ENCODE data around the gene SLAIN2.
A peak's percentile ranks its signal among the peaks of the same experiment; 100 is the strongest.

The SLAIN2 gene

DNA sequence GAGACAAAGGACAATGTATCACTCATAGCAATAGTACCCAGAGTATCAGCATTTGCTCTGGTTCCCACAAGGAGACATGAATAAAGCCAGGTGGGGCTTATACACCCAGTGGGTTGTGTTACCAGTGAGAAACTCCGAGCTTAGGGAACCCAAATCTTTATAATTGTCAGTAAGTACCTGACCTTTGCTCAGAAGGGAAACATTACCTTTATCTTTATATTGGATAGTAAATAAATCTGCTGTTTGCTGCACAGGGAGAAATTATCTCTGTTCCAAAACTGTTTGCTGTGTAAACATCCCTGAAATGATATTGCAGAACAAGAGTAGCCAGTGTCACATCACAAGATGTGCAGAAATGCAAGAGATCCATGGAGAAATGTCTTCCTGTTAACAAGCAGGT is 12.1 kb upstream of the SLAIN2 start:
- Histone ChIP-seq H3K18ac (ENCODE audit: low read depth in 1 of 2, low read length in 2 of 2) (no peak overlapping the region), H3K9ac (ENCODE audit: low read length) (peak overlapping the region; percentile 64), H3K4me1 (ENCODE audit: control insufficient read depth, insufficient read depth, low read depth, low read length) (peaks cover 1% of the 10 kb centered on the region), H3K14ac (ENCODE audit: low read length in 2 of 2) (no peak overlapping the region), H2BK5ac (ENCODE audit: low read depth, low read length, poor library complexity, severe bottlenecking) (no peak overlapping the region), H3K4me2 (ENCODE audit: low read length, poor library complexity, severe bottlenecking) (no peak overlapping the region), H3K27ac (ENCODE audit: low read length, poor library complexity, severe bottlenecking) (peak overlapping the region; percentile 11), H2AK5ac (ENCODE audit: low read length, severe bottlenecking) (peak overlapping the region; percentile 64), H4K8ac (ENCODE audit: low read length) (peak overlapping the region; percentile 69), H3K4ac (ENCODE audit: low read depth in 1 of 2, low read length in 2 of 2) (no peak overlapping the region), H3K9me3 (ENCODE audit: control insufficient read depth, low read length) (no peaks in the 10 kb centered on the region), H3K36me3 (ENCODE audit: control insufficient read depth in 1 of 2, insufficient read depth in 2 of 2, low read depth in 1 of 2, low read length in 2 of 2) (no peaks in the 10 kb centered on the region), H2BK120ac (ENCODE audit: low read depth, low read length) (no peak overlapping the region), H3K79me1 (replicated peaks; ENCODE audit: low read length, poor library complexity, severe bottlenecking) (no peaks in the 10 kb centered on the region), H2BK15ac (ENCODE audit: low read depth, poor library complexity, severe bottlenecking) (no peak overlapping the region), H2AFZ (ENCODE audit: low read depth, low read length) (no peak overlapping the region), H3K23ac (ENCODE audit: low read length in 2 of 2) (no peak overlapping the region), H2BK12ac (ENCODE audit: low read length in 2 of 2) (no peak overlapping the region), H3K4me3 (ENCODE audit: insufficient read depth in 1 of 2, low read depth in 1 of 2, low read length in 2 of 2) (no peak overlapping the region), H3K27me3 (ENCODE audit: control insufficient read depth in 1 of 2, insufficient read depth in 1 of 2, low read length in 2 of 2) (peaks cover 0 to 14% of the 10 kb centered on the region in 2 experiments), H4K91ac (ENCODE audit: low read length) (no peak overlapping the region)
- no CpG with 5 or more reads among the region's 1 CpG for WGBS
- DNase-seq, result peak; percentile 19

DNA sequence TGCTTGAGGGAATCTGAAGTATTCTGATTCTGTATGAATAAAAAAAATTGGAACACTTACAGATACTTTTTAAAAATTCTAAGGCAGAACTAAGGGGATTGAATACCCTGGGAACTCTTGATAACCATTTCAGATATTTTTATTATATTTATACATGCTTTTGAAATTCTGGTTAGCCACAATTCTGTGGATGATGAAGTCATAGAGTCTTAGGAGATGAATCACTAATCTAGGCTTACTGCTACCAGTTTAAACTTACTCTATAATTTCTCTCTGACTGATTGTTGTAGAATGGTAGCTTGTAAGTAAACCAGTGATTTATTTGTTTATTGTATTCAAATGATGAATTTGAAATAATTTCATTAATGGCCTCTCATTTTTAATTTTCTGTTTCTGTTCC is 11.4 kb upstream of the SLAIN2 start:
- Histone ChIP-seq H3K27ac (ENCODE audit: low read length, poor library complexity, severe bottlenecking) (peak overlapping the region; percentile 33), H4K91ac (ENCODE audit: low read length) (no peak overlapping the region), H3K27me3 (ENCODE audit: control insufficient read depth in 1 of 2, insufficient read depth in 1 of 2, low read length in 2 of 2) (peaks cover 0 to 14% of the 10 kb centered on the region in 2 experiments), H2BK5ac (ENCODE audit: low read depth, low read length, poor library complexity, severe bottlenecking) (no peak overlapping the region), H2AFZ (ENCODE audit: low read depth, low read length) (no peak overlapping the region), H3K18ac (ENCODE audit: low read depth in 1 of 2, low read length in 2 of 2) (no peak overlapping the region), H3K23ac (ENCODE audit: low read length in 2 of 2) (no peak overlapping the region), H2BK15ac (ENCODE audit: low read depth, poor library complexity, severe bottlenecking) (no peak overlapping the region), H3K4me3 (ENCODE audit: insufficient read depth in 1 of 2, low read depth in 1 of 2, low read length in 2 of 2) (peak overlapping the region in 1 of 2 experiments; percentile 9), H3K36me3 (ENCODE audit: control insufficient read depth in 1 of 2, insufficient read depth in 2 of 2, low read depth in 1 of 2, low read length in 2 of 2) (no peaks in the 10 kb centered on the region), H2AK5ac (ENCODE audit: low read length, severe bottlenecking) (no peak overlapping the region), H3K9me3 (ENCODE audit: control insufficient read depth, low read length) (no peaks in the 10 kb centered on the region), H3K4me1 (ENCODE audit: control insufficient read depth, insufficient read depth, low read depth, low read length) (peaks cover 1% of the 10 kb centered on the region), H4K8ac (ENCODE audit: low read length) (no peak overlapping the region), H3K79me1 (replicated peaks; ENCODE audit: low read length, poor library complexity, severe bottlenecking) (no peaks in the 10 kb centered on the region), H3K9ac (ENCODE audit: low read length) (peak overlapping the region; percentile 64), H2BK12ac (ENCODE audit: low read length in 2 of 2) (no peak overlapping the region), H3K14ac (ENCODE audit: low read length in 2 of 2) (no peak overlapping the region), H2BK120ac (ENCODE audit: low read depth, low read length) (no peak overlapping the region), H3K4ac (ENCODE audit: low read depth in 1 of 2, low read length in 2 of 2) (no peak overlapping the region), H3K4me2 (ENCODE audit: low read length, poor library complexity, severe bottlenecking) (no peak overlapping the region)
- peak; percentile 84 for DNase-seq

DNA sequence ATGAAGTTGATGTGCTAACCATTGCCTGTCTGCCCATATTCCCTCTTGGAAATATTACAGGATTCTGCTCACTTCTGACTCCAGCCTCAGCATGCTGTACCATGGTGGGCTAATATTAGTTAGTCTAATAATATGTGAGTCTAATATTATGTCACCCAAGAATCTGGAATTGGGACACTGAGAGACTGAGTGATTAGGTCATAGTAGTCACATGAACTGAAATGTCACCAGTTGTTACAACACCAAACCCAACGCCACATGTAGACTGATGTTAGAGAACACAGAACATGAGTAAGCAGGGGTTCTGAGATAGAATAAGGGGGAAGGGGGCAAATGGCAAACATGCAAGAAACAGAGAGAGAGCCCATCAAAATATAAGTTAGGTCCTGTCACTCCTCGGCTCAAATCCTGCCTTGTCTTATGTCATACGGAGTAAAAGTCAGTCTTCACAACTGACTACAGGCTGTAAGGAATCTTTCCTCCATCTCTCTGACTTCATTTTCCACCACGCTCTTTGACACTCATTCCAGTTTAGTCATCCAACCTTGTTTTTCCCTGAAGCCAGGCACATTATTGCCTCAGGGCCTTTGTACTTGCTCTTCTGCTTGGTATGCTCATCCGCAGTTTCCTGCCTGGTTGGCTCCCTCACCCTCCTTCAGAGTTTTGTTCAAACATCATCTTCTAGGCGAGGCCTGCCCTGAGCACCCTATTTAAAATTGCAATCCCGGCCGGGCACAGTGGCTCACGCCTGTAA is 9.6 kb upstream of the SLAIN2 start:
- H3K79me1 ChIP-seq (replicated peaks; ENCODE audit: low read length, poor library complexity, severe bottlenecking), result no peaks in the 10 kb centered on the region
- no peaks in the 10 kb centered on the region for H3K36me3 ChIP-seq (ENCODE audit: control insufficient read depth in 1 of 2, insufficient read depth in 2 of 2, low read depth in 1 of 2, low read length in 2 of 2)
- no peak overlapping the region for H3K14ac ChIP-seq (ENCODE audit: low read length in 2 of 2)
- H3K4me3 ChIP-seq (ENCODE audit: insufficient read depth in 1 of 2, low read depth in 1 of 2, low read length in 2 of 2), result no peak overlapping the region
- no peak overlapping the region for H4K8ac ChIP-seq (ENCODE audit: low read length)
- H2AK5ac ChIP-seq (ENCODE audit: low read length, severe bottlenecking), result no peak overlapping the region
- H2BK12ac ChIP-seq (ENCODE audit: low read length in 2 of 2), result peak overlapping the region in 1 of 2 experiments; percentile 83
- H2BK120ac ChIP-seq (ENCODE audit: low read depth, low read length), result peak overlapping the region; percentile 23
- no peak overlapping the region for H2BK15ac ChIP-seq (ENCODE audit: low read depth, poor library complexity, severe bottlenecking)
- no peak overlapping the region for H2BK5ac ChIP-seq (ENCODE audit: low read depth, low read length, poor library complexity, severe bottlenecking)
- no peak overlapping the region for H3K18ac ChIP-seq (ENCODE audit: low read depth in 1 of 2, low read length in 2 of 2)
- no peaks in the 10 kb centered on the region for H3K9me3 ChIP-seq (ENCODE audit: control insufficient read depth, low read length)
- peak overlapping the region; percentile 39 for H4K91ac ChIP-seq (ENCODE audit: low read length)
- 67% methylated on average over 8 of the region's 9 CpGs for WGBS
- H3K9ac ChIP-seq (ENCODE audit: low read length), result peak overlapping the region; percentile 67
- H3K4me1 ChIP-seq (ENCODE audit: control insufficient read depth, insufficient read depth, low read depth, low read length), result peaks cover 1% of the 10 kb centered on the region
- peak overlapping the region in 1 of 2 experiments; percentile 38 for H3K4ac ChIP-seq (ENCODE audit: low read depth in 1 of 2, low read length in 2 of 2)
- H3K27me3 ChIP-seq (ENCODE audit: control insufficient read depth in 1 of 2, insufficient read depth in 1 of 2, low read length in 2 of 2), result peaks cover 0 to 14% of the 10 kb centered on the region in 2 experiments
- peak overlapping the region; percentile 30 for H3K27ac ChIP-seq (ENCODE audit: low read length, poor library complexity, severe bottlenecking)
- no peak overlapping the region for H2AFZ ChIP-seq (ENCODE audit: low read depth, low read length)
- peak; percentile 94 for DNase-seq
- no peak overlapping the region for H3K23ac ChIP-seq (ENCODE audit: low read length in 2 of 2)
- no peak overlapping the region for H3K4me2 ChIP-seq (ENCODE audit: low read length, poor library complexity, severe bottlenecking)

DNA sequence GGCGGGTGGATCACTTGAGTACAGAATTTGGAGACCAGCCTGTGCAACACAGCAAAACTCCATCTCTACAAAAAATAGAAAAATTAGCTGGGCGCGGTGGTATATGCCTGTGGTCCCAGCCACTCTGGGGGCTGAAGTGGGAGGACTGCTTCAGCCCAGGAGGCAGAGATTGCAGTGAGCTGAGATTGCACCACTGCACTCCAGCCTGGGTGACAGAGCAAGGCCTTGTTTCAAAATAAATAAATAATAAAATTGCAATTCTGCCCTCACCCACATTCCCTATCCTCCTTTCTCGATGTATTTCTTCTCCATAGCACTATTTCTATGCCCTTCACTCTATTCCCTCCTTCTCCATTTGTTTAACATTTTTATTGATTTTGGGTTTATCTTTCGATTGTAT is 8.7 kb upstream of the SLAIN2 start:
- no peak overlapping the region for H3K9ac ChIP-seq (ENCODE audit: low read length)
- no peak overlapping the region for H2AK5ac ChIP-seq (ENCODE audit: low read length, severe bottlenecking)
- no peaks in the 10 kb centered on the region for H3K9me3 ChIP-seq (ENCODE audit: control insufficient read depth, low read length)
- no peak overlapping the region for H2BK5ac ChIP-seq (ENCODE audit: low read depth, low read length, poor library complexity, severe bottlenecking)
- H3K23ac ChIP-seq (ENCODE audit: low read length in 2 of 2), result no peak overlapping the region
- H3K36me3 ChIP-seq (ENCODE audit: control insufficient read depth in 1 of 2, insufficient read depth in 2 of 2, low read depth in 1 of 2, low read length in 2 of 2), result no peaks in the 10 kb centered on the region
- H2BK15ac ChIP-seq (ENCODE audit: low read depth, poor library complexity, severe bottlenecking), result peak overlapping the region; percentile 90
- no peak overlapping the region for H2BK12ac ChIP-seq (ENCODE audit: low read length in 2 of 2)
- H2BK120ac ChIP-seq (ENCODE audit: low read depth, low read length), result peak overlapping the region; percentile 34
- no peak overlapping the region for H3K18ac ChIP-seq (ENCODE audit: low read depth in 1 of 2, low read length in 2 of 2)
- no peak for DNase-seq
- H3K4me3 ChIP-seq (ENCODE audit: insufficient read depth in 1 of 2, low read depth in 1 of 2, low read length in 2 of 2), result no peak overlapping the region
- no peak overlapping the region for H4K91ac ChIP-seq (ENCODE audit: low read length)
- no peak overlapping the region for H4K8ac ChIP-seq (ENCODE audit: low read length)
- 99% methylated on average over 4 of the region's 5 CpGs for WGBS
- H3K4ac ChIP-seq (ENCODE audit: low read depth in 1 of 2, low read length in 2 of 2), result no peak overlapping the region
- peaks cover 0 to 5% of the 10 kb centered on the region in 2 experiments for H3K27me3 ChIP-seq (ENCODE audit: control insufficient read depth in 1 of 2, insufficient read depth in 1 of 2, low read length in 2 of 2)
- H3K4me2 ChIP-seq (ENCODE audit: low read length, poor library complexity, severe bottlenecking), result no peak overlapping the region
- H2AFZ ChIP-seq (ENCODE audit: low read depth, low read length), result no peak overlapping the region
- peaks cover 1% of the 10 kb centered on the region for H3K4me1 ChIP-seq (ENCODE audit: control insufficient read depth, insufficient read depth, low read depth, low read length)
- no peak overlapping the region for H3K27ac ChIP-seq (ENCODE audit: low read length, poor library complexity, severe bottlenecking)
- H3K79me1 ChIP-seq (replicated peaks; ENCODE audit: low read length, poor library complexity, severe bottlenecking), result peaks cover 1% of the 10 kb centered on the region
- no peak overlapping the region for H3K14ac ChIP-seq (ENCODE audit: low read length in 2 of 2)
